GM12878 (cell line): ENCODE results near the gene CNPY1. TPM values are rescaled to one million over a fixed set of nuclear protein-coding genes. Genes with fewer than 3 reads are reported as not detected.

Experiments used
- ATAC-seq: fragments of 200-7000 bp; cut with Tn5 transposase; 3 replicates; pipeline ENCODE4 v1.9.1; 2020; ENCODE audit warnings: mild to moderate bottlenecking, moderate library complexity
- BruUV-seq: library from RNA; stranded (reverse); fragments of 400-500 nt; replicated peaks from 2 replicates; lab custom pipeline; 2021; lab: Mats Ljungman, UMichigan
- CTCF ChIA-PET: fragments of 300-600 bp; sonication (Branson Sonifier 250); formaldehyde crosslinking; extraction: SDS; loops from one replicate; lab custom pipeline; 2021; ENCODE audit warnings: inconsistent platforms; lab: Yijun Ruan, JAX
- POLR2A ChIA-PET: fragments of 350-600 bp; formaldehyde crosslinking; extraction: SDS; loops from one replicate; lab custom pipeline; 2021; ENCODE audit warnings: inconsistent platforms; lab: Charles Lee
- RAD21 ChIA-PET: fragments of 300-600 bp; sonication (Branson Sonifier 250); formaldehyde crosslinking; loops from one replicate; lab custom pipeline; 2023; ENCODE audit warnings: antibody characterized with exemption; ENCODE audit not compliant: unreplicated experiment; lab: Charles Lee
- SMC1A ChIA-PET: fragments of 300-600 bp; sonication (Branson Sonifier 250); formaldehyde crosslinking; loops from one replicate; lab custom pipeline; 2023; ENCODE audit not compliant: unreplicated experiment, uncharacterized antibody; lab: Charles Lee
- DNase-seq: peaks from one replicate; pipeline ENCODE4 v3.0.0-alpha.2; 2011; ENCODE audit warnings: low read depth, low spot score
- FAIRE-seq: peaks from 3 replicates; lab custom pipeline; 2011; peaks lifted over from hg19 to GRCh38; lab: Jason Lieb, UNC
- H2AFZ ChIP-seq: 2 replicates; pipeline ENCODE4 v1.6.0; 2011; ENCODE audit warnings: low read depth, low read length, control low read depth; ENCODE audit not compliant: control insufficient read depth
- H3K27ac ChIP-seq: 2 replicates; pipeline ENCODE4 v1.5.1; 2011; ENCODE audit warnings: control low read depth; ENCODE audit not compliant: control insufficient read depth, insufficient read depth
- H3K27me3 ChIP-seq, 2 experiments: replicated peaks in 1 of 2; 2 replicates each; pipeline versions ENCODE4 v1.6.0 to v1.6.1; 2011; ENCODE audit warnings: low read length in 1 of 2; ENCODE audit not compliant: control insufficient read depth in 2 of 2, insufficient read depth in 2 of 2
- H3K36me3 ChIP-seq, 2 experiments: 2 replicates each; pipeline ENCODE4 v1.5.1; 2011; ENCODE audit warnings: low read length in 1 of 2; ENCODE audit not compliant: control insufficient read depth in 2 of 2, insufficient read depth in 2 of 2
- H3K4me1 ChIP-seq: 2 replicates; pipeline ENCODE4 v1.6.1; 2011; ENCODE audit warnings: mild to moderate bottlenecking, low read length, moderate library complexity, mixed read lengths; ENCODE audit not compliant: control insufficient read depth, insufficient read depth
- H3K4me2 ChIP-seq: 2 replicates; pipeline ENCODE4 v1.6.0; 2011; ENCODE audit warnings: control low read depth; ENCODE audit not compliant: control insufficient read depth, insufficient read depth
- H3K4me3 ChIP-seq: fragments of 200-600 bp; sonication (generic); 2 replicates; pipeline ENCODE4 v1.5.1; 2016
- H3K79me2 ChIP-seq: 2 replicates; pipeline ENCODE4 v1.6.0; 2011; ENCODE audit warnings: low read length; ENCODE audit not compliant: control insufficient read depth, insufficient read depth
- H3K9ac ChIP-seq: 2 replicates; pipeline ENCODE4 v1.8.0; 2011; ENCODE audit warnings: low read length, control low read depth, mixed read lengths; ENCODE audit not compliant: control insufficient read depth, insufficient read depth
- H3K9me3 ChIP-seq: replicated peaks from 3 replicates; pipeline ENCODE4 v1.5.1; 2011; ENCODE audit warnings: mild to moderate bottlenecking, low read length; ENCODE audit not compliant: control insufficient read depth, insufficient read depth
- H4K20me1 ChIP-seq: 2 replicates; pipeline ENCODE4 v1.6.0; 2011; ENCODE audit not compliant: control insufficient read depth, insufficient read depth
- CHD2 ChIP-seq: IDR thresholded peaks from 2 replicates; pipeline ENCODE4 v1.6.1; 2011; ENCODE audit warnings: low read depth, low read length, improper control_type of control experiment, borderline replicate concordance
- NFIC ChIP-seq: IDR thresholded peaks from 2 replicates; pipeline ENCODE4 v1.6.1; 2012; ENCODE audit warnings: low read depth, mild to moderate bottlenecking, inconsistent platforms, low read length, moderate library complexity
- SMAD5 ChIP-seq: IDR thresholded peaks from 2 replicates; pipeline ENCODE4 v1.6.1; 2016; ENCODE audit warnings: antibody characterized with exemption, low read depth
- WGBS: methylation state at CpG from one replicate; pipeline ENCODE4 v1.1.6; 2016; ENCODE audit warnings: low lambda C conversion rate; ENCODE audit not compliant: insufficient replicate concordance, insufficient coverage; ENCODE audit errors: missing lambda C conversion rate; 5-methylcytosine and 5-hydroxymethylcytosine counted together
- in situ Hi-C: fragments of 300-500 bp; cut with MboI; formaldehyde crosslinking; loops from 9 replicates; pipeline ENCODE4 v1.14.3; 2018; ENCODE audit warnings: mixed read lengths
- intact Hi-C: fragments of 100-400 bp; cut with micrococcal nuclease; formaldehyde crosslinking; loops from one replicate; pipeline ENCODE4 v1.14.2; 2022; ENCODE audit not compliant: unreplicated experiment
- polyA plus RNA-seq, 11 experiments: library from polyadenylated mRNA; depleted of rRNA in 4 of 11; unstranded in 6 of 11; stranded (reverse) in 5 of 11; fragments of >200 nt; fragmentation: Nextera tagmentation in 4 of 11; fragmentation: Illumina TruSeq in 1 of 11; extraction: Ambion mirVana in 4 of 11; extraction: Trizol in 1 of 11; gene quantifications; 1 replicate in 1 of 11; 2 replicates in 10 of 11; pipeline versions ENCODE4 v1.2.1 to v1.2.3, GENCODE V29; 2011 to 2016; ENCODE audit warnings: inconsistent platforms in 2 of 11, missing spikeins in 2 of 11, low read depth in 1 of 11
- total RNA-seq, 4 experiments: library from RNA; depleted of rRNA in 3 of 4; stranded (reverse); fragments of >200 nt in 3 of 4; fragmentation: Illumina TruSeq in 1 of 4; extraction: Trizol in 1 of 4; gene quantifications; 2 replicates each; pipeline versions ENCODE4 v1.2.1 to v1.2.3, GENCODE V29; 2013 to 2021
- TF ChIP-seq, protein P1 (sequence below): IDR thresholded peaks from 2 replicates; pipeline ENCODE4 v1.6.1; 2012; ENCODE audit warnings: low read length, inconsistent platforms
- TF ChIP-seq, protein P2 (sequence below): fragments of 450-650 bp; formaldehyde crosslinking; IDR thresholded peaks from 2 replicates; pipeline ENCODE4 v1.5.0; 2022; ENCODE audit warnings: mild to moderate bottlenecking, missing genetic modification characterization

Gene CNPY1
- total and polyA plus RNA-seq, 10 of the 15 experiments (the other 5 are each of a cell fraction or from before 2014, with no cell fraction given) = not detected

GRCh38 chr7:155576900-155577508 is 30.6 kb upstream of the CNPY1 start:
- BruUV-seq = no TSS peak
- in situ Hi-C loops (no loop called here), intact Hi-C loops (no loop called here)
- no peak overlapping the region for H3K27ac ChIP-seq
- H4K20me1 ChIP-seq = no peaks in the 10 kb centered on the region
- RAD21 ChIA-PET = no interaction called here
- WGBS = 42% methylated on average over 17 of the region's 17 CpGs
- DNase-seq (no peak), FAIRE-seq (no peak), ATAC-seq (no peak)
- no peak overlapping the region for H3K4me2 ChIP-seq
- H3K36me3 ChIP-seq = no peaks in the 10 kb centered on the region
- H2AFZ ChIP-seq = no peak overlapping the region
- no peaks in the 10 kb centered on the region for H3K79me2 ChIP-seq
- no peaks in the 10 kb centered on the region; a peak in 2 of 4 replicates for H3K27me3 ChIP-seq
- H3K4me3 ChIP-seq = no peak overlapping the region
- H3K9ac ChIP-seq = no peak overlapping the region
- TF ChIP-seq, protein P1, sequence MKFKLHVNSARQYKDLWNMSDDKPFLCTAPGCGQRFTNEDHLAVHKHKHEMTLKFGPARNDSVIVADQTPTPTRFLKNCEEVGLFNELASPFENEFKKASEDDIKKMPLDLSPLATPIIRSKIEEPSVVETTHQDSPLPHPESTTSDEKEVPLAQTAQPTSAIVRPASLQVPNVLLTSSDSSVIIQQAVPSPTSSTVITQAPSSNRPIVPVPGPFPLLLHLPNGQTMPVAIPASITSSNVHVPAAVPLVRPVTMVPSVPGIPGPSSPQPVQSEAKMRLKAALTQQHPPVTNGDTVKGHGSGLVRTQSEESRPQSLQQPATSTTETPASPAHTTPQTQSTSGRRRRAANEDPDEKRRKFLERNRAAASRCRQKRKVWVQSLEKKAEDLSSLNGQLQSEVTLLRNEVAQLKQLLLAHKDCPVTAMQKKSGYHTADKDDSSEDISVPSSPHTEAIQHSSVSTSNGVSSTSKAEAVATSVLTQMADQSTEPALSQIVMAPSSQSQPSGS = no peak
- no peak for TF ChIP-seq CHD2
- TF ChIP-seq, protein P2, sequence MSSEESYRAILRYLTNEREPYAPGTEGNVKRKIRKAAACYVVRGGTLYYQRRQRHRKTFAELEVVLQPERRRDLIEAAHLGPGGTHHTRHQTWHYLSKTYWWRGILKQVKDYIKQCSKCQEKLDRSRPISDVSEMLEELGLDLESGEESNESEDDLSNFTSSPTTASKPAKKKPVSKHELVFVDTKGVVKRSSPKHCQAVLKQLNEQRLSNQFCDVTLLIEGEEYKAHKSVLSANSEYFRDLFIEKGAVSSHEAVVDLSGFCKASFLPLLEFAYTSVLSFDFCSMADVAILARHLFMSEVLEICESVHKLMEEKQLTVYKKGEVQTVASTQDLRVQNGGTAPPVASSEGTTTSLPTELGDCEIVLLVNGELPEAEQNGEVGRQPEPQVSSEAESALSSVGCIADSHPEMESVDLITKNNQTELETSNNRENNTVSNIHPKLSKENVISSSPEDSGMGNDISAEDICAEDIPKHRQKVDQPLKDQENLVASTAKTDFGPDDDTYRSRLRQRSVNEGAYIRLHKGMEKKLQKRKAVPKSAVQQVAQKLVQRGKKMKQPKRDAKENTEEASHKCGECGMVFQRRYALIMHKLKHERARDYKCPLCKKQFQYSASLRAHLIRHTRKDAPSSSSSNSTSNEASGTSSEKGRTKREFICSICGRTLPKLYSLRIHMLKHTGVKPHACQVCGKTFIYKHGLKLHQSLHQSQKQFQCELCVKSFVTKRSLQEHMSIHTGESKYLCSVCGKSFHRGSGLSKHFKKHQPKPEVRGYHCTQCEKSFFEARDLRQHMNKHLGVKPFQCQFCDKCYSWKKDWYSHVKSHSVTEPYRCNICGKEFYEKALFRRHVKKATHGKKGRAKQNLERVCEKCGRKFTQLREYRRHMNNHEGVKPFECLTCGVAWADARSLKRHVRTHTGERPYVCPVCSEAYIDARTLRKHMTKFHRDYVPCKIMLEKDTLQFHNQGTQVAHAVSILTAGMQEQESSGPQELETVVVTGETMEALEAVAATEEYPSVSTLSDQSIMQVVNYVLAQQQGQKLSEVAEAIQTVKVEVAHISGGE (CRISPR knock-in tag) = no peak
- no peak for TF ChIP-seq SMAD5
- no peak for TF ChIP-seq NFIC
- SMC1A ChIA-PET = no interaction called here
- CTCF ChIA-PET = no interaction called here
- H3K9me3 ChIP-seq = no peaks in the 10 kb centered on the region
- POLR2A ChIA-PET = no interaction called here
- H3K4me1 ChIP-seq = no peaks in the 10 kb centered on the region
